ENCODE measurements around the gene SPAG6. TPM values are rescaled to one million over a fixed set of nuclear protein-coding genes. Genes with fewer than 3 reads are reported as not detected.
"Not testable (repeated sequence)": the region's sequence is repeated elsewhere in the genome, so short reads cannot be mapped to it uniquely, and the experiment has no call there.

The SPAG6 gene
- total and polyA plus RNA-seq, 2 of the 4 experiments (the other 2 are of a cell fraction): not detected

DNA sequence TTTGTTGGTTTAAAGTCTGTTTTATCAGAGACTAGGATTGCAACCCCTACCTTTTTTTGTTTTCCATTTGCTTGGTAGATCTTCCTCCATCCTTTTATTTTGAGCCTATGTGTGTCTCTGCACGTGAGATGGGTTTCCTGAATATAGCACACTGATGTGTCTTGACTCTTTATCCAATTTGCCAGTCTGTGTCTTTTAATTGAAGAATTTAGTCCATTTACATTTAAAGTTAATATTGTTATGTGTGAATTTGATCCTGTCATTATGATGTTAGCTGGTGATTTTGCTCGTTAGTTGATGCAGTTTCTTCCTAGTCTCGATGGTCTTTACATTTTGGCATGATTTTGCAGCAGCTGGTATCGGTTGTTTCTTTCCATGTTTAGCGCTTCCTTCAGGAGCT lies 61.6 kb downstream of the SPAG6 start:
- H4K20me1 ChIP-seq (ENCODE audit: insufficient read depth, low read length); H2AFZ ChIP-seq (replicated peaks; ENCODE audit: low read length, poor library complexity); H3K9ac ChIP-seq (ENCODE audit: low read depth, low read length); H3K9me3 ChIP-seq (ENCODE audit: control insufficient read depth, insufficient read depth, low read length); H3K4me1 ChIP-seq (ENCODE audit: control insufficient read depth, insufficient read depth, low read length); H2AK9ac ChIP-seq (replicated peaks; ENCODE audit: low read depth, low read length, poor library complexity); H4K8ac ChIP-seq (ENCODE audit: low read depth in 2 of 2, low read length in 2 of 2); H2BK120ac ChIP-seq (ENCODE audit: low read depth, low read length); H2BK15ac ChIP-seq (ENCODE audit: low read depth, low read length); H3K9me1 ChIP-seq (ENCODE audit: insufficient read depth, low read length); POLR2A ChIA-PET (ENCODE audit: unreplicated experiment); H3K56ac ChIP-seq (ENCODE audit: extremely low read depth, insufficient read depth, low read length); intact Hi-C loops (cut with micrococcal nuclease); CTCF ChIA-PET; BruUV-seq (replicated peaks); H3K36me3 ChIP-seq (ENCODE audit: control insufficient read depth, insufficient read depth, low read length); H3K14ac ChIP-seq (replicated peaks; ENCODE audit: low read depth, low read length); H3K79me1 ChIP-seq (ENCODE audit: low read depth in 1 of 2, low read length in 2 of 2); dilution Hi-C loops (cut with HindIII; ENCODE audit: low sequenced_read_pairs, unreplicated experiment); H4K91ac ChIP-seq (ENCODE audit: insufficient read depth, low read depth, low read length); H3K4me2 ChIP-seq (ENCODE audit: low read depth, low read length); H4K5ac ChIP-seq (ENCODE audit: low read depth, low read length); H3K18ac ChIP-seq (ENCODE audit: low read depth, low read length); H2AK5ac ChIP-seq (ENCODE audit: low read depth, low read length); H3K27ac ChIP-seq (ENCODE audit: insufficient read depth, low read length); H3K4me3 ChIP-seq (ENCODE audit: insufficient read depth, low read depth, low read length); ATAC-seq (ENCODE audit: low read depth); DNase-seq; H2BK20ac ChIP-seq (ENCODE audit: low read depth, low read length); H2BK5ac ChIP-seq (ENCODE audit: low read depth, low read length, poor library complexity, severe bottlenecking); H3K23ac ChIP-seq (ENCODE audit: low read depth, low read length); H3K27me3 ChIP-seq (ENCODE audit: control insufficient read depth, insufficient read depth, low read length); H3K4ac ChIP-seq (ENCODE audit: low read depth, low read length): not testable (repeated sequence)
- in situ Hi-C loops (cut with MboI; ENCODE audit: low sequenced_read_pairs): loop anchor here (25.0 kb wide), 1 partner anchor 395 kb away; the partner anchor contains the start of gene DNAJC1
- no CpG with 5 or more reads among the region's 5 CpGs for WGBS, 2 experiments (ENCODE audit: extremely low coverage in 2 of 2, insufficient read length in 1 of 2)
